Astrocyte (in vitro differentiated cells and primary cell): ENCODE results near the gene ENOSF1.
"Not testable (repeated sequence)": the region's sequence is repeated elsewhere in the genome, so short reads cannot be mapped to it uniquely, and the experiment has no call there.

Experiments
- CTCF ChIP-seq: IDR thresholded peaks from 2 replicates; pipeline ENCODE4 v1.5.1; 2011; ENCODE audit warnings: low read depth, mild to moderate bottlenecking, inconsistent platforms, low read length, moderate library complexity; ENCODE audit not compliant: insufficient read depth
- EZH2 ChIP-seq: IDR thresholded peaks from 2 replicates; pipeline ENCODE4 v1.6.1; 2012; ENCODE audit warnings: mild to moderate bottlenecking, low read length, inconsistent platforms; ENCODE audit not compliant: insufficient read depth

GRCh38 chr18:759864-760263 is 47.4 kb upstream of the ENOSF1 start:
- not testable (repeated sequence) for TF ChIP-seq CTCF, EZH2
